GM10847 (cell line): ENCODE data around the gene BCKDHB.

Source experiments
- POLR2A ChIP-seq: IDR thresholded peaks from 2 replicates; pipeline ENCODE4 v1.6.1; 2011; ENCODE audit not compliant: insufficient read length; ENCODE audit errors: extremely low read depth

BCKDHB gene

DNA sequence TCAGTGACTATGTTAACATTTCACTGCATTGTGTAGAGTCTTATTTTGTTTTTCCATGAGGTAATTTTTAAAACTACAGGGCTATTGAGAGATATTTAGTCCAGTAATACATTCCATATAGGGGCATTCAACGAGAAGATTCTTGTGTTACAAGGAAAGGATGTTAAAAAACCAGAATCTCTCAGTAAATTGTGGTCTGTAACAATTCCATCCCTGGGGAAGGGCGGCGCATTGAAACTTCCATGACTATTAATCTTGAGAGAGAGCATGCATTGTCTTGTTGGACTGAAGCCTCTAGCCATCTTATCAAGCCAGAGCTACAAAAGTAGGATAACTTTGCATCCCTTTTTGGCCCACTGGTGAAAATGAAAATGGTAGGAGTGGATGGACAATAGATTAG, 119.7 kb downstream of the BCKDHB start:
- TF ChIP-seq POLR2A: no peak

DNA sequence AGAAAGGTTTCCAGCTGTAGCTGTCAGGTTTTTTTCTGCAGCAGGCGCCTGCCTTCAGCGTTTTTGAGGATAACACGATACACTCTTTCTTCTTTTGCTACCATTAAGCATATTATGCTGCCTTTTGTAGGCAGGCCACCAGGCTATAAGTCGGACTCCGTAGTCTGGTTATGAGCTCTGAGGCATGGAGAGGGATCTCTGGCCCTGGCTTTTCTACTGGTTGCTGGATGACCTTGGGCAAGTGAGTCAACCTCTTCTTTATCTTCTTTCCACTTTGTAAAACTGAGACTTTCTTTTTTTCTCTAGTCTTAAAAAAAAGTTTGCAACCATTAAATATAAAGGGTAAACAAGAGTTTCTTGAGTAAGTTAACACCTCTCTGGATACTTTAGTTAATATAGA, 120.2 kb downstream of the BCKDHB start:
- TF ChIP-seq POLR2A: no peak

DNA sequence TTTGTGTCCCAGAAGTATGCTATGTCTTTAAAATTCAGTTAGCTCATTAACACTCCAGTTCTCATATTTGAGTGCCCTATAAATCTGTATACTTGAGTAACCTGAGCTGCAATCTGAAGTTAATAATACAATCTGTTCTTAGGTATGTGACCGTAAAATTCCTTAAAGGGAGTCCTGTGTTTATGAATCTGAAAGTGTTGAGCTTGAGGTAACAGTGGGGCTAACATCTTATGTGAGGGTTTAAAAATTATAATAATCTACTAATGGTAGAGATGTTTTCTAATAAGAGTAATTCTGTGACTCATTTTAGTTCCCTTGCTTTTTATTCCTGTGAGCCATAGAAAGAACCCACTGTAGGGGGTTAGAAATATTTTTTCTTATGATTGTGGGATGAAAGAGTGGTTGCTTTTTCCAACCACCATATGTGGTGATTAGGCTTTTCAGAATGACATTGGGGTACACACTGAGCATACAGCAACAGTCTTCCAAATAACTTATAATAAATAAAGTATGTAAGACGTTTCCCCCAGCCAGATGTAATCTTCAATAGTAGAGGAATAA, 121.2 kb downstream of the BCKDHB start:
- TF ChIP-seq POLR2A: no peak

DNA sequence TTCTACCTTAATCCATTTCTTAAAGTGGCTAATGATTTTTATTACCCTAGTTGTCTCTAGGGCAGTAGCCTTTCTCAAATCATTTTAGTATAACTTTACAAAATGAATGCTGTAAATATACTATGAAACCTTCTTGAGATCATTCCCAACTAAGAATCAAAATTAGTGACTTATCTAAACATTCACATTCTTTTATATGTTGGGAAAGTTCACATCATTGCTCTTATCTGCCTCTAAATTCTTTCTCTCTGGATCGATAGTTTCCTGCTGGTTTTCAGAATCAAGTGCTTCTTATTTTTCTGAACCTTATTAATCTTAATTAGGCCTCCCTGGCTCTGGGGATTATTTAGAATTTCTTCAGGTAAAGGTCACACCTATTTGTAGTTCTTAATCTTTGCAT, 126.8 kb downstream of the BCKDHB start:
- TF ChIP-seq POLR2A: no peak

DNA sequence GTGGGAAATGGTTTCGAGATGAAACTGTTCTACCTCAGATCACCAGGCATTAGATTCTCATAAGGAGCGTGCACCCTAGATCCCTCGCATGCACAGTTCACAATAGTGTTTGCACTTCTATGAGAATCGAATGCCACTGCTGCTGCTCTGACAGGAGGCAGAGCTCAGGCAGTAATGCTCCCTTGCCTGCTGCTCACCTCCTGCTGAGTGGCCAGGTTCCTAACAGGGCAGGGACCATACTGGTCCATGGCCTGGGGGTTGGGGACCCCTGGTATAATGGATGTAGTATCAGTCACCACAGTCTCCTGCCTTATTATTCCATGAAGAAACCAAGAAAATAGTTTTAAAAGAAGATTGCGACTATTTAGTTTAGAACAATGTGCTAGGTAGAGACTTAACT, 127.5 kb downstream of the BCKDHB start:
- TF ChIP-seq POLR2A: no peak

DNA sequence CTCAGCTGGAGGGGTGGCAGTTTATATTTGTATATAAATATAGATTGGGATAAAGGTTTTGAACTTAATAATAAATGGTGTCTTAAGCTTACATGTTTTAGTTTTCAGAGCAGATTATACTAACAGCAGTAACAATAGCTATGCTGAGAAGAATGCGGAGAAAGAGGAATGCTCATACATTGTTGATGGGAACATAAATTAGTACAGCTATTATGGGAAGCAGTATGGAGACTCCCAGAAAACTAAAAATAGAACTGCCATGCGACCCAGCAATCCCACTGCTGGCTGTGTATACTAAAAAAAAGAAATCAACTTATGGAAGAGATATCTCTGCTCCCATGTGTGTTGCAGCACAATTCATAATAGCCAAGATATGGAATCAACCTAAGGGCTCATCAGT, 127.9 kb downstream of the BCKDHB start:
- TF ChIP-seq POLR2A: no peak

DNA sequence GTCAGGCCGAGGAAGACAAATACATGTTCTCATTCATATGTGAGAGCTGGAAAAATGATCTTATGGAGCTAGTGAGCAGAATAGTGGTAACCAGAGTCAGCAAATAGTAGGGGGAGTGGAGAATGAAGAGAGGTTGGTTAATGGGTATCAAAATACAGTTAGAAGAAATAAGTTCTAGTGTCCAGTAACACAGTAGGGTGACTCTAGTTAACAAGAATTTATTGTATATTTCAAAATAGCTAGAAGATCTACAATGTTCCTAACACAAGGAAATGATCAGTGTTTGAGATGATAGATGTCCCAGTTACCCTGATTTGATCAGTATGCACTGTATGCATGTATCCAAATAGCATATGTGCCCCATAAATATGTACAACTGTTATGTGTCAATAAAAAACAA, 128.4 kb downstream of the BCKDHB start:
- TF ChIP-seq POLR2A: no peak

DNA sequence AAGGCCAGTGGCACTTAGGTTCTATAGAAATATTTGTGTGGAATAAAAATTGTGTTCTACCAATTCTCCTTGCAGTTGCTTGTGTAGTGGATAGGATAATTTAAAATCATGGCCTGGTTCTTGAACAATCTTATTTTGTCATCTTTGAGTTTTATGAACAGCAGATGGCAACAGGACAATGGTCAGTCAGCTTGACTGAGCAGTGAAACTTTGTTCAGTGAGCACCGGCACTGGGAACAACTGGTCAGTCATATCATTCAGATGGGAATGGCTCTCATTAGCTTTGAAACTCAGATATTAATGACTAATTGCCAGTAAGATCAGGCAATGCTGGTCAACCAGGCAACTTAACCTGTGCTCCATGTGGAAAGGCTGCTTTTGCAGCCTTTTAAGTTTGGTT, 129.2 kb downstream of the BCKDHB start:
- no peak for TF ChIP-seq POLR2A

DNA sequence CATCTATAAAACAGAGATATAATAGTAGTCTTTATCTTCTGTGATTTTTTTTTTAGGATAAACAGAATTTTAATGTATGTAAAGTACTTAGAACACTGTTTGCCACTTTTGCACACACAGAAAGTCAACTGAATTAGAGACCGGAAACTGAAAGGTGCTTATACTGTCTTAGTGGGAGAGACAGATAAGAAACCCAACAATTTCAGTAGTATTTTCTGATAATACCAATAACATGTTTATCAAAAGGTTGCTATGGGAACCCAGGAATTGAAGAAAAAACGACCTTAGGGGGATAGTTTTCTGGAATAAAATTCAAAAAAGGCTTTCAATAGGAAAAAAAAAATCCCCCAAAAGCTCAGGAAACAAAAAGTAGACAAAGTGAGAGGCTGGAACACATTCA, 138.6 kb downstream of the BCKDHB start:
- TF ChIP-seq POLR2A: no peak

DNA sequence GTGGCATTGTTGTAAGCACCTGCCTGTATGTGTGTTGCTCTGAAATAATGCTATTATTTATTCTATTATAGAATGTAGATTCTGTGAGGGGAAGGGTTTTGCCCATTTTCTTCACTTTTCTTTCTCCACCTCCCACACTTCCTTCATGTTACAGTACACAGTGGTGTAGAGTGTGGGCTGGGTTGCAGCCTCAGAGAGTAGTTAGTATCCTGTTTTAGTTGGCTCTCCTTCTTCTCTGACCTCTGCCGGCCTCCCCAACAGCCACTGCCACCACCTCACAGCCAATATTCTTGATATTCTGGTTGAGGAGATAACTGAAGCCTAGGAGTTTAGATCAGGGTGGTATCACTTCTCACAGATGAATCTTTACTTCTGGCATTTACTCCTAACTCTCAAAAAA, 143.4 kb downstream of the BCKDHB start:
- TF ChIP-seq POLR2A: no peak

DNA sequence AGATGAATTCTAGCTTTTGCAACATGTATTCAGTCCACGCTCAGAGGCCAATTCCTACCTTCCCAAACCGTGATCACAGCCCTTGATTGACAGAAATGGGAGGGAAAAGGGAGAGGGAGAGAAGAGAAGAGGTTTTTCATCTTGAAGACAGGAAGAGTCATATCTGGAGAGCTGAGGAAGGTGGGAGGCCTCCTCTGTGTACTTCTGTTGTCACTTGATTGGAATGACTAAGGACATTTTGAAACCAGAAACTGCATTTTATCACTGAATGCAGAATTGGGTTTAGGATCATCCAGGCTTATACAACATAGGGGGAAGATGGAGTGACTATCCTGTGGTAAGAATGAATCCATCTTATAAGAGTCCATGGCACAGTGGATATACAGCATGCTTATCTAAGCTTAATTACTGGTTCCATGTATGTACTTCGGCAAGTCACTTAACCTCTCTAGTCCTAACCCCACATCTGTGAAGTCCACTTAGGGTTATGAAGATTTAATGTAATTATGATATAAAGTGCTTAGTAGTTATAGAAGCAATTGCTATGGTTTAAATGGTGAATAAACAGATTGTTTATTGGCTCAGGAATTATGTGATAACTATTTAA, 144.0 kb downstream of the BCKDHB start:
- TF ChIP-seq POLR2A: no peak

DNA sequence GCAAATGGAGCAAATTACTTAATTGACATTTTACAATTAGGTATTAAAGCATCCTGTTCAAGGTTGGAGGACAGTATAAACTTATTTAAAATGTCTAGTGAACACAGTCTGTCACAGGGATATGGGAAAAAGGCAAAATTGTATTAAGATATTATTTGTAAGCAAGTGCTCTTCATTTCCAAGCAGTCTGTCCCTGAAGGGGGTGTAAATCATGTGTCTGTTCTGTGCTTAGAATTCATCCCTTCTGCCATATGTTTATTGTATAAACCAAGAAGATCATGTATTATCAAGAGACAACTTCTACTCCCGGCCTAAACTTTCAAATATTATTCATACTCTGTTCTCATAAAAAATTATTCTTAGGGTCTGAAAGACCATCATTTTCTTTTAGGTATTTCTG, 144.8 kb downstream of the BCKDHB start:
- TF ChIP-seq POLR2A: no peak

DNA sequence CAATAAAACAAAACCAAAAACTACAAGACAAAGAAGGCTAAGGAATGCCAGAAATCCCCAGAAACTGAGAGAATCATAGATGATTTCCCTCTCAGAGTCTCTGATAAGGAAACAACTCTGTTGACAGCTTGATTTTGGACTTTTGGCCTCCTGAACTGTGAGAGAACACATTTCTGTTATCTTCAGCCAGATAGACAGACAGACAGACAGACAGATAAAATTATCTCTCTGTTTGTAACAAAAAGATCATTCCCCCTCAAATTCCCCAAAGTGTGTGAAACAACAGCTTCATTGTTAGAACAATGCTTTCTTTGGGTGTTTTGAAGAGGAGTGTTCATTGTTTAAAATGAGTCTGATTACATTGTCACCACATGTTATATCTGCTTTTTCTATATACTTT, 148.2 kb downstream of the BCKDHB start:
- no peak for TF ChIP-seq POLR2A

DNA sequence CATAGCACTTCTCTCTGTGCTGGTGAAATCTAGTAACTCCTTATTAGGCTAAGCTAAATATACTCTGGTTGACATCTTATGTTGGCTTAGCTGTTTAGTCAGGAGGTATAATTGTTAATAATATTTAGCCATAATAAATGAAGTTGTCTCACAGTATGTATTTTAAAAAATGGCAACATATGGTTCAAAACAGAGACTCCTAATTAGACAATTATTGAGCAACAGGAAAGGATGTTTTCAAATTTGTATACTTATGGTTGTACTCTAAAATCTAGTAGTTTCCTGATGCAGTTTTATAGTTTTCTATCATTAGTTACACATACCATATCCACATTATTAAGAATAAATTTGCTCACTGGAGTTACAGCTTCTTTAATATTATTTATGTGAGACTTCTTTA, 150.2 kb downstream of the BCKDHB start:
- TF ChIP-seq POLR2A: no peak

DNA sequence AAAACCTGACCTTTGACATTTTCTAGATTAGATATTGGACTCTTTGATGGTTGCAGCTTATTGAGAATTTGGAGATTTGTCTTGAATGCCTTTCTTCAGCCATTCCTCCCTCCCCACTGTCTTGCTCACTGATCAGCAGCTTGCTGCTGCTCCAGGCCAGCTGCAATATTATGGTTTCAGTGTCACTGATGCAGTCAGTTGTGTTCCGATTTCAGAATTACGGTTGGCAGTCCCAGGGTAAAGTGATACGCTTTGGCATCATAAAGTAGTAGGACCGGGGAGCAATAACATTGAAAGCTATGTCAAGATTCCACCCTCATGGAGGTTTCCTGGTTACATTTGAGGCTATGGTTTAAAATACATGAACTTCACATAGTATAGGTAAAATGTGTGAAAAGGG, 152.6 kb downstream of the BCKDHB start:
- TF ChIP-seq POLR2A: no peak

DNA sequence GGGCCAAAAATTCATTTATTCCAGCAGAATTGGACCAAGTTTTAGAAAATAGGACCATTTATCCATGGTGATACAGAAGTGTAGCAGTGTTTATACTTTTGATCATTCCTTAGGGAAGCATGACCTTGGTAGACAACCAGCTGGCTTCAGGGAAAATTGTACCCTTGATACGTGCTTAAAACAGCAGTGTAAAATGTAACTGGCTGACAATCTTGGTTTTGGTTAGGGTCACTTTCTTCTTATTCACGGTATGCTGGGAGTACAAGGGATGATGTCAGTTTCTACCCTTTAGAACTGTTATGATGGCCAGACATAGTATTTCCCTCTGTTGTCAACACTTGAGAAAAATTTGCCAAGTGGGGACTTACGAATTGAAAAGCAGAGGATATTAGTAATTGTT, 157.1 kb downstream of the BCKDHB start:
- no peak for TF ChIP-seq POLR2A
